GM18511 (cell line): ENCODE measurements around the gene GLYATL3.

Experiments
- ATAC-seq: cut with Tn5 transposase; IDR thresholded peaks from one replicate; pipeline ENCODE4 v1.9.1; 2021; ENCODE audit warnings: mild to moderate bottlenecking, moderate library complexity; ENCODE audit not compliant: unreplicated experiment

GLYATL3 gene

GRCh38 chr6:49543087-49543858, 43.5 kb downstream of the GLYATL3 start:
- no peak for ATAC-seq

- ATAC-seq, result no peak
These were observed 46.6 kb downstream of the GLYATL3 start for GRCh38 chr6:49546331-49546730.

GRCh38 chr6:49548613-49549304, 49.0 kb downstream of the GLYATL3 start:
- ATAC-seq, result no peak

GRCh38 chr6:49549691-49550491, 50.2 kb downstream of the GLYATL3 start:
- no peak for ATAC-seq

GRCh38 chr6:49550492-49551077, 50.9 kb downstream of the GLYATL3 start, which contains the start of gene C6orf141:
TSS of gene C6orf141 (plus strand) at chr6:49550668. CDS start at chr6:49550793, 125 bp downstream.
- ATAC-seq, result peak; percentile 72

GRCh38 chr6:49551078-49551865, 51.5 kb downstream of the GLYATL3 start:
- ATAC-seq, result peak; percentile 55

GRCh38 chr6:49551866-49552129, 52.1 kb downstream of the GLYATL3 start:
- peak; percentile 55 for ATAC-seq

- ATAC-seq, result no peak
These were observed 52.9 kb downstream of the GLYATL3 start for GRCh38 chr6:49552596-49552995.

- ATAC-seq, result no peak
These were observed 53.7 kb downstream of the GLYATL3 start for GRCh38 chr6:49553384-49553783.

GRCh38 chr6:49555951-49556350, 56.2 kb downstream of the GLYATL3 start:
- ATAC-seq, result no peak

GRCh38 chr6:49556429-49556837, 56.7 kb downstream of the GLYATL3 start:
- ATAC-seq, result no peak

- ATAC-seq, result no peak
These were observed 57.5 kb downstream of the GLYATL3 start for GRCh38 chr6:49557177-49557576.

GRCh38 chr6:49558238-49558637, 58.5 kb downstream of the GLYATL3 start:
- ATAC-seq, result no peak

GRCh38 chr6:49563006-49563886, 63.5 kb downstream of the GLYATL3 start:
- ATAC-seq, result no peak

- no peak for ATAC-seq
These were observed 64.8 kb downstream of the GLYATL3 start for GRCh38 chr6:49564552-49564951.

GRCh38 chr6:49565261-49565660, 65.5 kb downstream of the GLYATL3 start:
- ATAC-seq, result no peak

- no peak for ATAC-seq
These were observed 66.1 kb downstream of the GLYATL3 start for GRCh38 chr6:49565855-49566254.

GRCh38 chr6:49570474-49571079, 70.9 kb downstream of the GLYATL3 start:
- no peak for ATAC-seq

GRCh38 chr6:49576618-49577017, 76.9 kb downstream of the GLYATL3 start:
- no peak for ATAC-seq
